Psoas muscle (tissue), 8 donors: ENCODE results near the gene CEBPB. TPM values are rescaled to one million over a fixed set of nuclear protein-coding genes. Genes with fewer than 3 reads are reported as not detected.

Source experiments
- ATAC-seq, 4 donors: fragments of 200-7000 bp; cut with Tn5 transposase; one replicate each; pipeline ENCODE4 v1.9.1; 2020; ENCODE audit warnings: moderate library complexity in 3 of 4, mild to moderate bottlenecking in 2 of 4
- DNase-seq, 2 donors: peaks; one replicate each; pipeline ENCODE4 v3.0.0-alpha.2; 2020
- H3K27ac ChIP-seq: fragments of 200-600 bp; one replicate; pipeline ENCODE4 v1.8.0; 2022
- H3K27me3 ChIP-seq, 3 donors: fragments of 200-600 bp in 1 of 3; one replicate each; pipeline versions ENCODE4 v1.6.1 to v1.8.0; 2013 to 2022; ENCODE audit warnings: low read length in 2 of 3, mild to moderate bottlenecking in 2 of 3, moderate library complexity in 1 of 3; ENCODE audit not compliant: insufficient read depth in 3 of 3
- H3K36me3 ChIP-seq, 2 donors: fragments of 200-600 bp in 1 of 2; one replicate each; pipeline versions ENCODE4 v1.6.1 to v1.8.0; 2013 to 2022; ENCODE audit warnings: low read depth in 1 of 2, mild to moderate bottlenecking in 1 of 2, moderate library complexity in 1 of 2; ENCODE audit not compliant: insufficient read depth in 1 of 2
- H3K4me1 ChIP-seq: fragments of 200-600 bp; one replicate; pipeline ENCODE4 v1.8.0; 2022
- H3K4me3 ChIP-seq: fragments of 200-600 bp; one replicate; pipeline ENCODE4 v1.8.0; 2022; ENCODE audit warnings: mild to moderate bottlenecking
- H3K9me3 ChIP-seq: fragments of 200-600 bp; one replicate; pipeline ENCODE4 v1.8.0; 2022
- CTCF ChIP-seq: fragments of 200-600 bp; IDR thresholded peaks from one replicate; pipeline ENCODE4 v1.8.0; 2022; ENCODE audit warnings: antibody characterized with exemption
- WGBS, 3 donors: extraction: QIAGEN DNeasy Blood & Tissue Kit; methylation state at CpG; one replicate each; pipeline versions ENCODE4 v1.1.6 to v1.1.7; 2013; 5-methylcytosine and 5-hydroxymethylcytosine counted together
- intact Hi-C, 2 donors: fragments of 100-400 bp; cut with DNase I; formaldehyde crosslinking; loops; one replicate each; pipeline versions ENCODE4 v1.11.0 to v1.14.2; 2022
- long read RNA-seq, 2 donors: library from polyadenylated mRNA; unstranded; transcript quantifications; one replicate each; pipeline ENCODE4 v2.0.0, GENCODE V29; 2021
- polyA plus RNA-seq, 3 donors: library from polyadenylated mRNA; stranded (reverse); fragments of 200-250 nt; gene quantifications; one replicate each; pipeline ENCODE4 v1.2.3, GENCODE V29; 2013
- total RNA-seq, 4 donors: library from RNA; stranded (reverse); fragmentation: NEBNext Ultra II Directional in 2 of 4; extraction: Animal tissue kit (Norgen Biotek cat#: 25700) in 2 of 4; gene quantifications; one replicate each; pipeline versions ENCODE4 v1.2.1 to v1.2.4, GENCODE V29; 2021 to 2023
- donor health status: healthy with polysubstance abuse.
- donor health status: DM: no; HTN: no; CAD: no; lungs with moderate emphysema.
- donor health status: Bipolar disorder and iron deficiency.
- donor health status: healthy.
- donor health status: DM: yes; HTN: yes; CAD: no.
- donor health status: DM: no; HTN: no; CAD: no.
- donor health status: DM: no; HTN: no; CAD: no.
- donor health status: DM: yes; HTN: yes; CAD: no.

CEBPB gene
- 100 to 1,000 TPM; 144 to 445 (median 283) TPM for total RNA-seq
- polyA plus RNA-seq, result 100 to 1,000 TPM in 1 of 3 donors, 10 to 100 TPM in 2; 38.7 to 125 (median 83.2) TPM
- long read RNA-seq, donor 1, transcript CEBPB-201 (1 exons, 1,956 nt), result major isoform, 230 of 234 reads
- long read RNA-seq, donor 1, partial matches to known transcripts, result 0 of 234 reads
- long read RNA-seq, donor 1, other reads (novel, unspliced or antisense), result 4 of 234 reads
- long read RNA-seq, donor 2, transcript CEBPB-201 (1 exons, 1,956 nt), result major isoform, 1,144 of 1,168 reads
- long read RNA-seq, donor 2, partial matches to known transcripts, result 0 of 1,168 reads
- long read RNA-seq, donor 2, other reads (novel, unspliced or antisense), result 24 of 1,168 reads

GRCh38 chr20:50190251-50191064 lies at the start of gene CEBPB:
Gene CEBPB, plus strand, starts transcription at chr20:50190830. Its CDS starts 204 bp downstream, at chr20:50191034.
- peak; percentile 71 for TF ChIP-seq CTCF
- Histone ChIP-seq H3K4me3 (peak within 1 kb of the TSS; percentile 86), H3K9me3 (no peaks in the 10 kb centered on the region), H3K27me3 (no peaks in the 10 kb centered on the region), H3K36me3 (peaks cover 0 to 10% of the 10 kb centered on the region in 2 donors), H3K27ac (peak within 1 kb of the TSS; percentile 97), H3K4me1 (no peaks in the 10 kb centered on the region)
- intact Hi-C loops, result loop anchor here (5.0 kb wide), 2 partner anchors 102 to 207 kb away; no protein-coding TSS in a partner anchor
- ATAC-seq, result peak; percentile 61 to 65 (median 64)
- 1% methylated on average over 39 to 89 of the region's 89 CpGs for WGBS, 3 donors
- DNase-seq, result peak; percentile 92 to 97

- ATAC-seq, result no peak
- Histone ChIP-seq H3K27me3 (no peaks in the 10 kb centered on the region), H3K36me3 (peaks cover 0 to 29% of the 10 kb centered on the region in 2 donors), H3K4me1 (peaks cover 52% of the 10 kb centered on the region), H3K27ac (no peak overlapping the region), H3K9me3 (no peaks in the 10 kb centered on the region), H3K4me3 (no peak overlapping the region)
- TF ChIP-seq CTCF, result no peak
- 81 to 96% (median 84%) methylated on average over 6 of the region's 6 CpGs for WGBS, 3 donors
- intact Hi-C loops, result no loop called here
- no peak for DNase-seq
Observed at GRCh38 chr20:50141018-50141675, 49.5 kb upstream of the CEBPB start.

- 84 to 86% (median 85%) methylated on average over 12 of the region's 12 CpGs for WGBS, 3 donors
Observed at GRCh38 chr20:50141811-50142561, 48.6 kb upstream of the CEBPB start.

More at GRCh38 chr20:50141811-50142561, 48.6 kb upstream of the CEBPB start:
- Histone ChIP-seq H3K27me3 (no peaks in the 10 kb centered on the region), H3K4me3 (no peak overlapping the region), H3K4me1 (peaks cover 57% of the 10 kb centered on the region), H3K9me3 (no peaks in the 10 kb centered on the region), H3K27ac (peak overlapping the region; percentile 47), H3K36me3 (peaks cover 0 to 29% of the 10 kb centered on the region in 2 donors)
- ATAC-seq (no peak), DNase-seq (no peak)
- intact Hi-C loops, result no loop called here
- no peak for TF ChIP-seq CTCF
